Smooth muscle cell (in vitro differentiated cells): ENCODE measurements around the gene DCAF7. TPM values are rescaled to one million over a fixed set of nuclear protein-coding genes. Genes with fewer than 3 reads are reported as not detected.

Experiments
- DNase-seq: peaks from one replicate; lab custom pipeline; 2025; ENCODE audit not compliant: unreplicated experiment; lab: John Stamatoyannopoulos, UW
- H2AFZ ChIP-seq: fragments of 200-600 bp; sonication (generic); 2 replicates; pipeline ENCODE4 v1.6.0; 2016; ENCODE audit warnings: antibody characterized with exemption, low read depth, mild to moderate bottlenecking
- H3F3A ChIP-seq: fragments of 200-600 bp; sonication (generic); 2 replicates; pipeline ENCODE4 v1.6.0; 2017; ENCODE audit warnings: antibody characterized with exemption, low read depth
- H3K27ac ChIP-seq: fragments of 200-600 bp; sonication (generic); 2 replicates; pipeline ENCODE4 v1.5.1; 2016; ENCODE audit warnings: low read depth, mild to moderate bottlenecking
- H3K27me3 ChIP-seq: fragments of 200-600 bp; sonication (generic); 2 replicates; pipeline ENCODE4 v1.6.1; 2016; ENCODE audit warnings: low read depth, mild to moderate bottlenecking
- H3K36me3 ChIP-seq: fragments of 200-600 bp; sonication (generic); 2 replicates; pipeline ENCODE4 v1.5.1; 2016; ENCODE audit warnings: low read depth
- H3K4me1 ChIP-seq: fragments of 200-600 bp; sonication (generic); 2 replicates; pipeline ENCODE4 v1.5.1; 2016; ENCODE audit warnings: low read depth
- H3K4me2 ChIP-seq: fragments of 200-600 bp; sonication (generic); 2 replicates; pipeline ENCODE4 v1.6.0; 2016; ENCODE audit warnings: mild to moderate bottlenecking
- H3K4me3 ChIP-seq: fragments of 200-600 bp; sonication (generic); 2 replicates; pipeline ENCODE4 v1.5.1; 2016; ENCODE audit warnings: mild to moderate bottlenecking
- H3K79me2 ChIP-seq: fragments of 200-600 bp; sonication (generic); 2 replicates; pipeline ENCODE4 v1.6.0; 2016; ENCODE audit warnings: low read depth, mild to moderate bottlenecking
- H3K9ac ChIP-seq: fragments of 200-600 bp; sonication (generic); 2 replicates; pipeline ENCODE4 v1.6.0; 2016; ENCODE audit warnings: low read depth
- H3K9me3 ChIP-seq: fragments of 200-600 bp; sonication (generic); replicated peaks from 2 replicates; pipeline ENCODE4 v1.5.1; 2016; ENCODE audit warnings: low read depth
- H4K20me1 ChIP-seq: fragments of 200-600 bp; sonication (generic); 2 replicates; pipeline ENCODE4 v1.6.0; 2016; ENCODE audit warnings: low read depth
- CTCF ChIP-seq: fragments of 200-600 bp; sonication (generic); IDR thresholded peaks from 2 replicates; pipeline ENCODE4 v1.5.1; 2017; ENCODE audit warnings: borderline replicate concordance, mild to moderate bottlenecking, antibody characterized with exemption; ENCODE audit not compliant: insufficient read depth, poor library complexity, severe bottlenecking
- WGBS: methylation state at CpG from one replicate; pipeline ENCODE4 v1.1.7; 2016; ENCODE audit warnings: low lambda C conversion rate; 5-methylcytosine and 5-hydroxymethylcytosine counted together
- polyA plus RNA-seq: library from polyadenylated mRNA; unstranded; fragments of >200 nt; fragmentation: Nextera tagmentation; extraction: Ambion mirVana; gene quantifications from 2 replicates; pipeline ENCODE4 v1.2.1, GENCODE V29; 2016
- total RNA-seq: library from RNA; depleted of rRNA; stranded (reverse); fragments of >200 nt; gene quantifications from 2 replicates; pipeline ENCODE4 v1.2.3, GENCODE V29; 2014

The DCAF7 gene
- total and polyA plus RNA-seq, 2 experiments from 2014 or later, result 36.8 to 50.2 TPM

GRCh38 chr17:63564562-63564961 is 14.3 kb downstream of the DCAF7 start:
- H3K79me2 ChIP-seq, result peaks cover 94% of the 10 kb centered on the region
- no peak overlapping the region for H3K9ac ChIP-seq
- H3K27me3 ChIP-seq, result no peaks in the 10 kb centered on the region
- WGBS, result 96% methylated on average over 5 of the region's 5 CpGs
- peaks cover 98% of the 10 kb centered on the region for H4K20me1 ChIP-seq
- no peaks in the 10 kb centered on the region for H3K36me3 ChIP-seq
- H3K27ac ChIP-seq, result no peak overlapping the region
- no peaks in the 10 kb centered on the region for H3F3A ChIP-seq
- no peak for DNase-seq
- H3K4me2 ChIP-seq, result no peak overlapping the region
- H2AFZ ChIP-seq, result no peak overlapping the region
- no peak overlapping the region for H3K4me3 ChIP-seq
- no peak for TF ChIP-seq CTCF
- no peaks in the 10 kb centered on the region for H3K4me1 ChIP-seq
- H3K9me3 ChIP-seq, result no peaks in the 10 kb centered on the region

GRCh38 chr17:63567229-63567628 is 17.0 kb downstream of the DCAF7 start:
- Histone ChIP-seq H4K20me1 (peaks cover 98% of the 10 kb centered on the region), H3K27me3 (no peaks in the 10 kb centered on the region), H3K36me3 (no peaks in the 10 kb centered on the region), H3F3A (no peaks in the 10 kb centered on the region), H3K79me2 (peaks cover 94% of the 10 kb centered on the region), H3K4me2 (no peak overlapping the region), H3K9me3 (no peaks in the 10 kb centered on the region), H3K4me1 (peaks cover 5% of the 10 kb centered on the region), H3K4me3 (no peak overlapping the region), H2AFZ (no peak overlapping the region), H3K9ac (no peak overlapping the region), H3K27ac (no peak overlapping the region)
- no peak for DNase-seq
- WGBS, result 96% methylated on average over 1 of the region's 1 CpG
- no peak for TF ChIP-seq CTCF

GRCh38 chr17:63568563-63568962 is 18.3 kb downstream of the DCAF7 start:
- 89% methylated on average over 8 of the region's 8 CpGs for whole genome bisulfite sequencing
- TF ChIP-seq CTCF, result no peak
- DNase-seq, result no peak
- no peak overlapping the region for H2AFZ ChIP-seq
- H3K4me3 ChIP-seq, result no peak overlapping the region
- no peaks in the 10 kb centered on the region for H3F3A ChIP-seq
- peaks cover 5% of the 10 kb centered on the region for H3K4me1 ChIP-seq
- H3K36me3 ChIP-seq, result no peaks in the 10 kb centered on the region
- H3K79me2 ChIP-seq, result peaks cover 95% of the 10 kb centered on the region
- H3K27me3 ChIP-seq, result no peaks in the 10 kb centered on the region
- H3K4me2 ChIP-seq, result no peak overlapping the region
- no peaks in the 10 kb centered on the region for H3K9me3 ChIP-seq
- peaks cover 100% of the 10 kb centered on the region for H4K20me1 ChIP-seq
- H3K9ac ChIP-seq, result no peak overlapping the region
- no peak overlapping the region for H3K27ac ChIP-seq

- H3K4me1 ChIP-seq, result peaks cover 5% of the 10 kb centered on the region
- no peaks in the 10 kb centered on the region for H3K27me3 ChIP-seq
- H3K9me3 ChIP-seq, result no peaks in the 10 kb centered on the region
- H3K4me3 ChIP-seq, result no peak overlapping the region
- peak overlapping the region; percentile 2 for H3K4me2 ChIP-seq
- 91% methylated on average over 1 of the region's 1 CpG for WGBS
- H3K36me3 ChIP-seq, result no peaks in the 10 kb centered on the region
- peaks cover 100% of the 10 kb centered on the region for H4K20me1 ChIP-seq
- DNase-seq, result no peak
- no peak overlapping the region for H3K9ac ChIP-seq
- TF ChIP-seq CTCF, result no peak
- peaks cover 93% of the 10 kb centered on the region for H3K79me2 ChIP-seq
- no peak overlapping the region for H2AFZ ChIP-seq
- H3K27ac ChIP-seq, result peak overlapping the region; percentile 41
- H3F3A ChIP-seq, result no peaks in the 10 kb centered on the region
Observed at GRCh38 chr17:63571632-63572310, 21.5 kb downstream of the DCAF7 start.
